Measurements from ENCODE around the gene MYCBP. TPM values are rescaled to one million over a fixed set of nuclear protein-coding genes. Genes with fewer than 3 reads are reported as not detected.
"Not testable (repeated sequence)": the region's sequence is repeated elsewhere in the genome, so short reads cannot be mapped to it uniquely, and the experiment has no call there.

MYCBP gene
- total and polyA plus RNA-seq, 7 donors: 13.0 to 55.7 (median 18.9) TPM

DNA sequence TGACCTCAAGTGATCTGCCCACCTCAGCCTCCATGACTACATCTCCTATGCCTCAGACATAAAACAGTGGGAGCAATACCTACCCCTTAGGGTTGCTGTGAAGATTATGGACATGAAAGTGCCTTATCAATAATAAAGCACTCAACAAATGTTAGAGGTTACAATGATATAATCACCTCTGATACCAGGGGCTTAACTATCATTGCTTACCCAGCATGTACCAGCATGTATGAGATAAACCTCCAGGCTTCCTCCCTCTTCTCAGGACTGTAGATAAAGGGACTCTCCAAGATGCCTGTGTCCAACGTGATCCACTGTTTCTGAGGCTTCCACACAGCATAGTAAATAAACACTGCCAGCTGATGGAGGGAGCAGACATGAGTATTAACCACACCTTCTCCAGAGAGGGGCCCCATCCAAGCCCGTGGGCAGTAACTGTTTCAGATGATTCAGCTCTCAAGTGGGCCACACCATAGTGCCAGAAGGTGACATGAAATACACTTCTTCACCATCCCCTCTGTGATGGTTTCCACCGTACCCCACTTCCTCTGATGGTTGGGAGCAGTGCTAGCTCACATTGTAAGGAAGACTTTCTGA is 42.3 kb upstream of the MYCBP start:
- Histone ChIP-seq H3K4me3 (no peak overlapping the region), H3K36me3 (peaks cover 0 to 3% (median 0%) of the 10 kb centered on the region in 4 donors), H3K4me1 (no peaks in the 10 kb centered on the region), H3K27me3 (no peaks in the 10 kb centered on the region), H3K9me3 (no peaks in the 10 kb centered on the region), H3K27ac (no peak overlapping the region)
- intact Hi-C loops (cut with DNase I): no loop called here
- no peak for DNase-seq
- TF ChIP-seq EP300 (IDR thresholded peaks at IDR 0.05) (no peak), POLR2AphosphoS5 (IDR thresholded peaks at IDR 0.05) (no peak), POLR2A (IDR thresholded peaks at IDR 0.05) (no peak)
- TF ChIP-seq, protein P1, sequence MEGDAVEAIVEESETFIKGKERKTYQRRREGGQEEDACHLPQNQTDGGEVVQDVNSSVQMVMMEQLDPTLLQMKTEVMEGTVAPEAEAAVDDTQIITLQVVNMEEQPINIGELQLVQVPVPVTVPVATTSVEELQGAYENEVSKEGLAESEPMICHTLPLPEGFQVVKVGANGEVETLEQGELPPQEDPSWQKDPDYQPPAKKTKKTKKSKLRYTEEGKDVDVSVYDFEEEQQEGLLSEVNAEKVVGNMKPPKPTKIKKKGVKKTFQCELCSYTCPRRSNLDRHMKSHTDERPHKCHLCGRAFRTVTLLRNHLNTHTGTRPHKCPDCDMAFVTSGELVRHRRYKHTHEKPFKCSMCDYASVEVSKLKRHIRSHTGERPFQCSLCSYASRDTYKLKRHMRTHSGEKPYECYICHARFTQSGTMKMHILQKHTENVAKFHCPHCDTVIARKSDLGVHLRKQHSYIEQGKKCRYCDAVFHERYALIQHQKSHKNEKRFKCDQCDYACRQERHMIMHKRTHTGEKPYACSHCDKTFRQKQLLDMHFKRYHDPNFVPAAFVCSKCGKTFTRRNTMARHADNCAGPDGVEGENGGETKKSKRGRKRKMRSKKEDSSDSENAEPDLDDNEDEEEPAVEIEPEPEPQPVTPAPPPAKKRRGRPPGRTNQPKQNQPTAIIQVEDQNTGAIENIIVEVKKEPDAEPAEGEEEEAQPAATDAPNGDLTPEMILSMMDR (IDR thresholded peaks at IDR 0.05): no peak
- 58 to 68% methylated on average over 3 of the region's 3 CpGs for WGBS, 2 donors

DNA sequence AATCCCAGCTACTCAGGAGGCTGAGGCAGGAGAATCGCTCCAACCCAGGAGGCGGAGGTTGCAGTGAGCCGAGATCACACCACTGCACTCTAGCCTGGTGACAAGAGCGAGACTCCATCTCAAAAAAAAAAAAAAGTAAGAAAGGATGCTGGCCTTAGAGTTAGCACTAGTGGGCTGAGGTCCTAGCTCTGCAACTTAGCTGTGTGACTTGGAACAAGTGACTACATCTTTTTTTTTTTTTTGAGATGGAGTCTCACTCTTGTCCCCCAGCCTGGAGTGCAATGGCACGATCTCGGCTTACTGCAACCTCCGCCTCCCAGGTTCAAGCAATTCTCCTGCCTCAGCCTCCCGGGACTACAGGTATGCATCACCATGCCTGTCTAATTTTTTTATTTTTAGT is 41.8 kb upstream of the MYCBP start:
- H3K9me3 ChIP-seq; H3K27ac ChIP-seq; H3K4me3 ChIP-seq; intact Hi-C loops (cut with DNase I); H3K27me3 ChIP-seq; H3K36me3 ChIP-seq; H3K4me1 ChIP-seq; DNase-seq: not testable (repeated sequence)
- WGBS, 2 donors: 97% methylated on average over 8 of the region's 8 CpGs

DNA sequence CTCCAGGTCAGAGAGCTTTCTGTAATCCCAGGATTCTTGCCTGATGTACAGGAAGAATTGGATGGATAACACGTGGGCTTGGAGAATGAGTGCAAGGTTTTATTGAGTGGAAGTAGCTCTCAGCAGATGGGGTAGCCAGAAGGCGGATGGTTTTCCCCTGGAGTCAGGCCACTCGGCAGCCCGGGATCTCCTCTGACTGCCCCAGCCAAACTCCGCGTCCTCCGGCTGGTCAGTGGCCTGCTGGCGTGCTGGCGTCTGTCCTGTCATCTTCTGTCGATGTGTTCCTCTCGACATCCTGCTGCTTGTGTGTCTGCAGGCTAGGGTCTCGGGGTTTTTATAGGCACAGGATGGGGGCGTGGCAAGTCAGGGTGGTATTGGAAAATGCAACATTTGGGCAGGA is 35.7 kb upstream of the MYCBP start:
- Histone ChIP-seq H3K9me3 (peaks cover 0 to 5% (median 0%) of the 10 kb centered on the region in 4 donors), H3K27me3 (no peaks in the 10 kb centered on the region), H3K27ac (no peak overlapping the region), H3K4me1 (no peaks in the 10 kb centered on the region), H3K4me3 (no peak overlapping the region), H3K36me3 (no peaks in the 10 kb centered on the region)
- 82 to 92% methylated on average over 13 of the region's 13 CpGs for WGBS, 2 donors
- intact Hi-C loops (cut with DNase I): no loop called here
- no peak for TF ChIP-seq EP300 (IDR thresholded peaks at IDR 0.05)
- TF ChIP-seq, protein P1 (IDR thresholded peaks at IDR 0.05): no peak
- no peak for DNase-seq

DNA sequence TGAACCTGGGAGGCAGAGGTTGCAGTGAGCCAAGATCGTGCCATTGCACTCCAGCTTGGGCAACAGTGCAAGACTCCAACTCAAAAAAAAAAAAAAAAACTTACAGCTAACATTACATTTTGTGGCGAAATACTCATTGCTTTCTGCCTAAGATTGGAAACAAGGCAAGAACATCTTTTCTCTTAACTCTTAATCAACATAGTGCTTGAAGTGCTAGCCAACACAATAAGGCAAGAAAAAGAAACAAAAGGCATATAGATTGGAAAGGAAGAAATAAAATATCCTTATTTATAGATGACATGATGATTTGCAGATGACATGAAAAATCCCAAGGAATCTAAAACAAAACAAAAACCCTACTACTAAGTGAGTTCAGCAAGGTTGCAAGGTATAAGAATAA is 32.8 kb upstream of the MYCBP start:
- intact Hi-C loops (cut with DNase I): no loop called here
- Histone ChIP-seq H3K27me3 (no peaks in the 10 kb centered on the region), H3K27ac (no peak overlapping the region), H3K4me3 (no peak overlapping the region), H3K36me3 (no peaks in the 10 kb centered on the region), H3K4me1 (no peaks in the 10 kb centered on the region), H3K9me3 (peaks cover 0 to 5% (median 0%) of the 10 kb centered on the region in 4 donors)
- 68 to 97% methylated on average over 2 of the region's 2 CpGs for WGBS, 2 donors
- DNase-seq: no peak
- TF ChIP-seq POLR2A (IDR thresholded peaks at IDR 0.05): no peak
- no peak for TF ChIP-seq EP300 (IDR thresholded peaks at IDR 0.05)
- TF ChIP-seq POLR2AphosphoS5 (IDR thresholded peaks at IDR 0.05): no peak
- TF ChIP-seq, protein P1 (IDR thresholded peaks at IDR 0.05): no peak

DNA sequence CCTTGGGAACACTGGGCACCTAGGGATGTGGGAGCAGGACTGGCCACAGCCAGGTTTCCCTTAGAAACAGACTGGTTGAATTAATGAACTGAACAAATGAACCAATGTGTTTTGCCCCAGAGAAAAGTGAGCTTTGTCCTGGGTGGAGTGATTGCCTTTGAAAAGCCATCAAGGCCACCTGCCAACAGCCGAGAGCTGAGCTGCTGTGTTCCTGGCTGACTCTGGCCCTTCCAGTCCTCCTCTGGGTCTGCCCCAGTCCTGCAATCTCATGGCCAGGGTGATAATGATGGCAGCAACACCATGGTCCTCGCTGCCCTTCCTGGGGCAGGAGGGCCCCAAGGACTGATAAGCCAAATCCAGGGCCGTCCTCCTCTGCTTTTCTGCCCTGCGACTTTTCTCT is 26.4 kb upstream of the MYCBP start:
- WGBS, 2 donors: 30 to 81% methylated on average over 4 of the region's 4 CpGs
- no peak overlapping the region for H3K4me3 ChIP-seq
- H3K27me3 ChIP-seq: no peaks in the 10 kb centered on the region
- H3K9me3 ChIP-seq: no peaks in the 10 kb centered on the region
- TF ChIP-seq POLR2A (IDR thresholded peaks at IDR 0.05) (no peak), POLR2AphosphoS5 (IDR thresholded peaks at IDR 0.05) (no peak), EP300 (IDR thresholded peaks at IDR 0.05) (no peak)
- TF ChIP-seq, protein P1 (IDR thresholded peaks at IDR 0.05): no peak
- intact Hi-C loops (cut with DNase I): no loop called here
- DNase-seq: no peak
- no peak overlapping the region for H3K27ac ChIP-seq
- H3K36me3 ChIP-seq: no peaks in the 10 kb centered on the region
- H3K4me1 ChIP-seq: no peaks in the 10 kb centered on the region

Measured in sigmoid colon (tissue), 7 donors.